ENCODE data around the gene DENND1A. TPM values are rescaled to one million over a fixed set of nuclear protein-coding genes. Genes with fewer than 3 reads are reported as not detected.
A peak's percentile ranks its signal among the peaks of the same experiment; 100 is the strongest.

DENND1A gene
- polyA plus RNA-seq, 2 of the 4 experiments (the other 2 are of a cell fraction) = 15.1 to 21.9 TPM

DNA sequence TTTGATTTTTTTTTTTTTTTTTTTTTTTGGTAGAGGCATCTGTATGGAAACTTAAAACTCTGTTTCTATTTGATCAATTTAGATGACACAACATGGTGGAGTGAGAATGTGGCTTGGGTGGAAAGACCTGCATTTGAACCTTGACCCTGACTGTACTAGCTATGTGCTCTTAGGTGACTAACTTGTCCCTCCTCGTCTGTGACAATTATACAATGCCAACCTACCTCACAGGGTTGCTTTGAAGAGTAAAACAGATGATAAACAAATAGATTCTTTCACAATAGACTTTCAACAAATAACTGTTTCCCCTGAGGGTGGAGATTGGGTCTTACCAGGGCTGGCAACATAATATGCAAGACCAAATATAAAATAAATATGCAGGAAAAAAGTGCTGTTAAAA lies 464.6 kb downstream of the DENND1A start:
- ChIA-PET POLR2A (no interaction called here), CTCF (interaction anchor here (0.7 kb wide), 1 partner anchor 189 kb away, joined by 3 read pairs; no protein-coding TSS in a partner anchor)
- WGBS (ENCODE audit: missing lambda C conversion rate) = 14% methylated on average over 1 of the region's 1 CpG
- TF ChIP-seq CBX8 (IDR thresholded peaks at IDR 0.05) = no peak
- no peak for TF ChIP-seq ZFP36 (IDR thresholded peaks at IDR 0.05; ENCODE audit: borderline replicate concordance, partially characterized antibody)
- Histone ChIP-seq H3K4me2 (peak overlapping the region; percentile 8; the same call in 2 of the 3 replicates), H3K4me3 (no peak overlapping the region), H3K4me1 (peaks cover 24% of the 10 kb centered on the region; the same call in 2 of the 3 replicates), H3K27ac (no peak overlapping the region), H3K9me3 (no peaks in the 10 kb centered on the region)
- peak in 1 of 2 experiments; percentile 48 for DNase-seq (ENCODE audit: low read depth in 1 of 2, low spot score in 1 of 2)
- peak in 1 of 2 experiments; percentile 18; a peak in 1 of 6 replicates for ATAC-seq
- no peak for FAIRE-seq

DNA sequence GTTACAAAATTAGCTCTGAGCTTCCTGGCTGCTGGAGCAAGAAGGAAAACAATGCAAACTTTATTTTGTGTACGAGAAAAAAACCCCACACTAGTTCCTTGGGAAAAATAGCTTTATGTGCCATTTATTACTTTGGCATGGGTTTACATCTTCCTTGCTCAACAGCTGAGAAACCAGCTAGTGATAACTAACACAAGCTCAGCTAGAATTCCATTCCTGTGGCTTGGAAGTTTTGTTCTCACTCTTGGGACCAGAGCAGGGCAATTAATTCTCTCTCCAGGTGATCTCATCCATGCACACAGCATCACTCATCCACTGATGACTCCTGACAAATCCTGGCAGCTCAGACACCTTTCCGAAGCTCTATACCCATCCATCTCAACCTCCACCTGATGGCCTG lies 469.8 kb downstream of the DENND1A start:
- WGBS (ENCODE audit: missing lambda C conversion rate) = 89% methylated on average over 2 of the region's 2 CpGs
- no peak for FAIRE-seq
- CTCF ChIA-PET = interaction anchor here (0.6 to 1.6 kb wide), 3 partner anchors 12 to 581 kb away, joined by 3 to 4 read pairs (median 3); no protein-coding TSS in a partner anchor

More for the DNA sequence above, 469.8 kb downstream of the DENND1A start:
- Histone ChIP-seq H3K4me3 (no peak overlapping the region), H3K9me3 (no peaks in the 10 kb centered on the region), H3K4me1 (peaks cover 4% of the 10 kb centered on the region; the same call in 2 of the 3 replicates), H3K27ac (no peak overlapping the region), H3K4me2 (no peak overlapping the region)
- DNase-seq (ENCODE audit: low read depth in 1 of 2, low spot score in 1 of 2) (no peak), ATAC-seq (no peak)
- POLR2A ChIA-PET = no interaction called here
- TF ChIP-seq REST (IDR thresholded peaks at IDR 0.05) (no peak), RFX5 (IDR thresholded peaks at IDR 0.05) (no peak), EP300 (IDR thresholded peaks at IDR 0.05) (no peak), HDAC2 (IDR thresholded peaks at IDR 0.05) (no peak), BCL3 (IDR thresholded peaks at IDR 0.05) (no peak), RARB (CRISPR knock-in tag; IDR thresholded peaks at IDR 0.05) (no peak)
- TF ChIP-seq, protein P1, sequence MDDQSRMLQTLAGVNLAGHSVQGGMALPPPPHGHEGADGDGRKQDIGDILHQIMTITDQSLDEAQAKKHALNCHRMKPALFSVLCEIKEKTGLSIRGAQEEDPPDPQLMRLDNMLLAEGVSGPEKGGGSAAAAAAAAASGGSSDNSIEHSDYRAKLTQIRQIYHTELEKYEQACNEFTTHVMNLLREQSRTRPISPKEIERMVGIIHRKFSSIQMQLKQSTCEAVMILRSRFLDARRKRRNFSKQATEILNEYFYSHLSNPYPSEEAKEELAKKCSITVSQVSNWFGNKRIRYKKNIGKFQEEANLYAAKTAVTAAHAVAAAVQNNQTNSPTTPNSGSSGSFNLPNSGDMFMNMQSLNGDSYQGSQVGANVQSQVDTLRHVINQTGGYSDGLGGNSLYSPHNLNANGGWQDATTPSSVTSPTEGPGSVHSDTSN (IDR thresholded peaks at IDR 0.05) = no peak
- TF ChIP-seq, protein P2, sequence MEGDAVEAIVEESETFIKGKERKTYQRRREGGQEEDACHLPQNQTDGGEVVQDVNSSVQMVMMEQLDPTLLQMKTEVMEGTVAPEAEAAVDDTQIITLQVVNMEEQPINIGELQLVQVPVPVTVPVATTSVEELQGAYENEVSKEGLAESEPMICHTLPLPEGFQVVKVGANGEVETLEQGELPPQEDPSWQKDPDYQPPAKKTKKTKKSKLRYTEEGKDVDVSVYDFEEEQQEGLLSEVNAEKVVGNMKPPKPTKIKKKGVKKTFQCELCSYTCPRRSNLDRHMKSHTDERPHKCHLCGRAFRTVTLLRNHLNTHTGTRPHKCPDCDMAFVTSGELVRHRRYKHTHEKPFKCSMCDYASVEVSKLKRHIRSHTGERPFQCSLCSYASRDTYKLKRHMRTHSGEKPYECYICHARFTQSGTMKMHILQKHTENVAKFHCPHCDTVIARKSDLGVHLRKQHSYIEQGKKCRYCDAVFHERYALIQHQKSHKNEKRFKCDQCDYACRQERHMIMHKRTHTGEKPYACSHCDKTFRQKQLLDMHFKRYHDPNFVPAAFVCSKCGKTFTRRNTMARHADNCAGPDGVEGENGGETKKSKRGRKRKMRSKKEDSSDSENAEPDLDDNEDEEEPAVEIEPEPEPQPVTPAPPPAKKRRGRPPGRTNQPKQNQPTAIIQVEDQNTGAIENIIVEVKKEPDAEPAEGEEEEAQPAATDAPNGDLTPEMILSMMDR (IDR thresholded peaks at IDR 0.05) = no peak
- TF ChIP-seq, protein P3, sequence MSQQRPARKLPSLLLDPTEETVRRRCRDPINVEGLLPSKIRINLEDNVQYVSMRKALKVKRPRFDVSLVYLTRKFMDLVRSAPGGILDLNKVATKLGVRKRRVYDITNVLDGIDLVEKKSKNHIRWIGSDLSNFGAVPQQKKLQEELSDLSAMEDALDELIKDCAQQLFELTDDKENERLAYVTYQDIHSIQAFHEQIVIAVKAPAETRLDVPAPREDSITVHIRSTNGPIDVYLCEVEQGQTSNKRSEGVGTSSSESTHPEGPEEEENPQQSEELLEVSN (IDR thresholded peaks at IDR 0.05; ENCODE audit: borderline replicate concordance, low read depth) = no peak
- TF ChIP-seq, protein P4, sequence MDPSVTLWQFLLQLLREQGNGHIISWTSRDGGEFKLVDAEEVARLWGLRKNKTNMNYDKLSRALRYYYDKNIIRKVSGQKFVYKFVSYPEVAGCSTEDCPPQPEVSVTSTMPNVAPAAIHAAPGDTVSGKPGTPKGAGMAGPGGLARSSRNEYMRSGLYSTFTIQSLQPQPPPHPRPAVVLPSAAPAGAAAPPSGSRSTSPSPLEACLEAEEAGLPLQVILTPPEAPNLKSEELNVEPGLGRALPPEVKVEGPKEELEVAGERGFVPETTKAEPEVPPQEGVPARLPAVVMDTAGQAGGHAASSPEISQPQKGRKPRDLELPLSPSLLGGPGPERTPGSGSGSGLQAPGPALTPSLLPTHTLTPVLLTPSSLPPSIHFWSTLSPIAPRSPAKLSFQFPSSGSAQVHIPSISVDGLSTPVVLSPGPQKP (IDR thresholded peaks at IDR 0.05; ENCODE audit: low read depth, low read length) = no peak
